ENCODE measurements around the gene OCIAD1. TPM values are rescaled to one million over a fixed set of nuclear protein-coding genes. Genes with fewer than 3 reads are reported as not detected.

OCIAD1 gene
- total RNA-seq, 4 donors from 2014 or later, result 63.5 to 120 (median 76.5) TPM

GRCh38 chr4:48851651-48852050 lies 20.8 kb downstream of the OCIAD1 start:
- H3K27me3 ChIP-seq, result no peaks in the 10 kb centered on the region
- H3K4me3 ChIP-seq, result no peak overlapping the region
- peaks cover 0 to 67% (median 0%) of the 10 kb centered on the region in 3 donors for H3K36me3 ChIP-seq
- DNase-seq, result no peak
- no peak overlapping the region for H3K27ac ChIP-seq
- no peaks in the 10 kb centered on the region for H3K9me3 ChIP-seq
- TF ChIP-seq POLR2A (IDR thresholded peaks at IDR 0.05) (no peak), CTCF (IDR thresholded peaks at IDR 0.05) (no peak)
- H3K4me1 ChIP-seq, result no peaks in the 10 kb centered on the region

- TF ChIP-seq CTCF (IDR thresholded peaks at IDR 0.05) (no peak), POLR2A (IDR thresholded peaks at IDR 0.05) (no peak)
- Histone ChIP-seq H3K9me3 (no peaks in the 10 kb centered on the region), H3K27me3 (no peaks in the 10 kb centered on the region), H3K27ac (no peak overlapping the region), H3K36me3 (peaks cover 0 to 70% (median 0%) of the 10 kb centered on the region in 3 donors), H3K4me1 (no peaks in the 10 kb centered on the region), H3K4me3 (no peak overlapping the region)
- DNase-seq, result no peak
Measured at GRCh38 chr4:48853604-48854394, 22.9 kb downstream of the OCIAD1 start.

GRCh38 chr4:48854395-48854683 lies 23.5 kb downstream of the OCIAD1 start:
- Histone ChIP-seq H3K27ac (no peak overlapping the region), H3K9me3 (no peaks in the 10 kb centered on the region), H3K4me3 (no peak overlapping the region), H3K27me3 (no peaks in the 10 kb centered on the region), H3K4me1 (no peaks in the 10 kb centered on the region), H3K36me3 (peaks cover 0 to 68% (median 0%) of the 10 kb centered on the region in 3 donors)
- no peak for DNase-seq
- TF ChIP-seq CTCF (IDR thresholded peaks at IDR 0.05) (no peak), POLR2A (IDR thresholded peaks at IDR 0.05) (no peak)

- Histone ChIP-seq H3K27me3 (no peaks in the 10 kb centered on the region), H3K9me3 (no peaks in the 10 kb centered on the region), H3K4me1 (no peaks in the 10 kb centered on the region), H3K27ac (no peak overlapping the region), H3K36me3 (peaks cover 0 to 67% (median 0%) of the 10 kb centered on the region in 3 donors), H3K4me3 (no peak overlapping the region)
- TF ChIP-seq POLR2A (IDR thresholded peaks at IDR 0.05) (no peak), CTCF (IDR thresholded peaks at IDR 0.05) (no peak)
- no peak for DNase-seq
Measured at GRCh38 chr4:48854982-48855381, 24.1 kb downstream of the OCIAD1 start.

- TF ChIP-seq POLR2A (IDR thresholded peaks at IDR 0.05), result no peak
- TF ChIP-seq CTCF (IDR thresholded peaks at IDR 0.05), result no peak
- H3K27me3 ChIP-seq, result no peaks in the 10 kb centered on the region
- no peaks in the 10 kb centered on the region for H3K4me1 ChIP-seq
- no peak overlapping the region for H3K27ac ChIP-seq
- no peak for DNase-seq
- peaks cover 0 to 51% (median 0%) of the 10 kb centered on the region in 3 donors for H3K36me3 ChIP-seq
- H3K4me3 ChIP-seq, result no peak overlapping the region
- H3K9me3 ChIP-seq, result no peaks in the 10 kb centered on the region
Measured at GRCh38 chr4:48858130-48858529, 27.2 kb downstream of the OCIAD1 start.

Data from Peyer's patch (tissue), 4 donors.